NCI-H2029 treated with DMSO at 0.1 percent for 48 hours (cell line): ENCODE results near the gene METTL17.
"Not testable (repeated sequence)": the region's sequence is repeated elsewhere in the genome, so short reads cannot be mapped to it uniquely, and the experiment has no call there.

Experiments used
- DNase-seq: peaks from one replicate; lab custom pipeline; 2025; lab: John Stamatoyannopoulos, UW

Gene METTL17, protein sequence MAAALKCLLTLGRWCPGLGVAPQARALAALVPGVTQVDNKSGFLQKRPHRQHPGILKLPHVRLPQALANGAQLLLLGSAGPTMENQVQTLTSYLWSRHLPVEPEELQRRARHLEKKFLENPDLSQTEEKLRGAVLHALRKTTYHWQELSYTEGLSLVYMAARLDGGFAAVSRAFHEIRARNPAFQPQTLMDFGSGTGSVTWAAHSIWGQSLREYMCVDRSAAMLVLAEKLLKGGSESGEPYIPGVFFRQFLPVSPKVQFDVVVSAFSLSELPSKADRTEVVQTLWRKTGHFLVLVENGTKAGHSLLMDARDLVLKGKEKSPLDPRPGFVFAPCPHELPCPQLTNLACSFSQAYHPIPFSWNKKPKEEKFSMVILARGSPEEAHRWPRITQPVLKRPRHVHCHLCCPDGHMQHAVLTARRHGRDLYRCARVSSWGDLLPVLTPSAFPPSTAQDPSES

DNA sequence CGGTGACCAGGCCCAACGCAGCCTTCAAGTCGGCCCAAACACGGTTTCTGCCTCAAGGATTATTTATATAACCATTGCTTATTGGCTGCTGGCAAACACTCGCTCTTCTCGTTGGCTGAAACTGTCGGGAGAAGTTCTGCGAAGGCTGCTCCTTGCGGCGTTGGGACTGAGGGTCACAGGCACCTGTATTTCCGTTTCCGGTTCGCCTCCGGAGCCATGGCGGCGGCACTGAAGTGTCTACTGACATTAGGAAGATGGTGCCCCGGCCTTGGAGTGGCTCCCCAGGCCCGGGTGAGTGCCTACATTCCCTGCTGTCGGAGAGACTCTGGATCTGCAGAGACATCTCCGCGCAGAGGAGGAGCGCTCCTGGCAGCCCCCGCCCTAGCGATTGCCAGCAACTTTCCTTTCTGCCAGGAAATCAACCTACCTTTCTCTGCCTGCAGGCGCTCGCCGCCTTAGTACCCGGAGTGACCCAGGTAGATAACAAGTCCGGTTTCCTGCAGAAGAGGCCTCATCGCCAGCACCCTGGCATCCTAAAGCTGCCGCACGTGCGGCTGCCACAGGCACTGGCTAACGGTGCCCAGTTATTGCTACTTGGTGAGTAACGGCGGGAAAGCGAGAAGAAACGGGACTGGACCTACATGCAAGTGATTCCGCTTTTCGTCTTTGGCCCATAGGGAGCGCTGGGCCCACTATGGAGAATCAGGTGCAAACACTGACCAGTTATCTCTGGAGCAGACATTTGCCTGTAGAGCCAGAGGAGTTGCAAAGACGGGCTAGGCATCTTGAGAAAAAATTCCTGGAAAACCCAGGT lies at the start of gene METTL17:
METTL17 (plus strand) TSS at position 194 of the 814 bp plus-strand sequence; CDS start at position 217, 23 bp downstream.
- peak; percentile 64 for DNase-seq

DNA sequence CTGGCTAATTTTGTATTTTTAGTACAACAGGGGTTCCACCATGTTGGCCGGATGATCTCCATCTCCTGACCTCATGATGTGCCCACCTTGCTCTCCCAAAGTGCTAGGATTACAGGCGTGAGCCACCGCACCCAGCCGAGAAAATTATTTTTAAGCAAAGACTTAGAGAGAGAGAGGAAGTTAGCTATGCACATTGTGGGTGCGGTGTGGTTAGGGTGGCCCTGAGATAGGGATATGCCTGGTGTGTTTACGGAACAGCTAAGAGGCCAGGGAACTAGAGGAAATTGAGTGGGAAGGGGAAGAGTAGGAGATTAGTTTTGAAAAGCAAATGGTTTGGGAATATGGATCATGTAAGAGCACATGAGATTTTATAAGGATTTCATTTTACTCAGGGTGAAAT lies 44.6 kb upstream of the METTL17 start:
- not testable (repeated sequence) for DNase-seq

DNA sequence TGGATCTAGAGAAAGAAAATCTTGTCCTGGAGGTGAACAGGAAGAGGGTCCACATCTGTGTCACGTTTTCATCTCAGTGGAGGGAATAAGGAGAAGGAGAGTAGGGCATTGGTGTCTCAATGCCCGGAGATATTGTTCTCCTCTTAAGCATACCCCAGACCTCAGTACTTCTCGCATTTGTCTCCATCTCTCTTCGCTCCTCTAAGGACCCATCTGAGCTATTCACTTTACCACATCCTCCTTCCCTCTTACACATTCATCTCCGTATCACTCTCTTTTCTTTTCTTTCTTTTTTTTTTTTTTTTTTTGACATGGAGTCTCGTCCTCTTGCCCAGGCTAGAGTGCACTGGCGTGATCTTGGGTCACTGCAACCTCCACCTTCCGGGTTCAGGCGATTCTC lies 43.1 kb upstream of the METTL17 start:
- DNase-seq = not testable (repeated sequence)

DNA sequence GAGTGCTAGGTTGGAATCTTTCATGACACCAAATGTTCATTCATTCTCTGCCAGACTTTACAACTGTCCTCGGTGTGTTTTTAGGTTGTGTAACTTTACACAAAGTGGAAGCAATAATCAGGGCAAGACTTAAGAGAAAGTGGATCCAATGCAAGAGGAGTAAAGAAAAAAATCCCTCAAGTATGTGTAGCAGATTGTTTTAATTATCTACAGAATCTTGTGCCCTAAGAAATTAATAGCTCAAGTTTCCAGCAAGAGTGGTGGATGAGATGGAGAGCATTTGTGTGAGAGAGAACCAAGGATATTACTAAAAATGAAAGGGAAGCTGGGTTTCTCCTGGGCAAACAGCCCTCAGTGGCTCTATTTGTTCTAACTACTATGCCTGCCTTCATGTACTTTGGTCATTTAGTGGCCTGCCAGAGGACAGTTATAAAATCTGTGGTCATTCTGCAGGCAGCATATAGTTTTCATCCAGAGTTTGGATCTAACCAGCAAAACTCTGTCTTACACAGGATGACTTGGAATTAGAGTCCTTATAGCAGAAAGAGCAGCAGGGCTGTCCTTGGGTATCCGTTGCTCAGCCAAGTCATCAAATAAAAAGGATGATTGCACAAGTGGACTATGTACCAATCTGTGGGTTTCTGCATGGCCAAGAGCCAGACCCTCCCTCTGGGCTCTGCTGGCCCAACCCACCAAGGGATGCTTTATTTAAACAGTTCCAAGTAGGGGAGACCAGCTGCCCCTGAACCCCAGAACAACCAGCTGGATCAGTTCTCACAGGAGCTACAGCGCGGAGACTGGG lies 34.8 kb upstream of the METTL17 start, which contains the start of gene RNASE2:
RNASE2 (plus strand) TSS at position 752 of the 802 bp plus-strand sequence. CDS start 285 bp downstream, outside the sequence.
- not testable (repeated sequence) for DNase-seq

DNA sequence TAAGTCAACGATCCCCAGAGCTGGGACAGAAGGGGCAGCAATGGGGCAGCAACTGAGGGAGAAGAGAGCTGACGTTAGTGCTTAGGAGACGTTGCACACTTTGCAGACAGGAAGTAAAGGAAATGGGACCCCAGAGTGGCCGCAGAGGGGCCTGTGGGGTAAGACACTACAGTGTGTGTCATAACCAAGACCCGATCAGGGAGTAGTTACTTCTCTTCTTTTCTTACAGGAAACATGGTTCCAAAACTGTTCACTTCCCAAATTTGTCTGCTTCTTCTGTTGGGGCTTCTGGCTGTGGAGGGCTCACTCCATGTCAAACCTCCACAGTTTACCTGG lies 34.3 kb upstream of the METTL17 start:
- DNase-seq = not testable (repeated sequence)

DNA sequence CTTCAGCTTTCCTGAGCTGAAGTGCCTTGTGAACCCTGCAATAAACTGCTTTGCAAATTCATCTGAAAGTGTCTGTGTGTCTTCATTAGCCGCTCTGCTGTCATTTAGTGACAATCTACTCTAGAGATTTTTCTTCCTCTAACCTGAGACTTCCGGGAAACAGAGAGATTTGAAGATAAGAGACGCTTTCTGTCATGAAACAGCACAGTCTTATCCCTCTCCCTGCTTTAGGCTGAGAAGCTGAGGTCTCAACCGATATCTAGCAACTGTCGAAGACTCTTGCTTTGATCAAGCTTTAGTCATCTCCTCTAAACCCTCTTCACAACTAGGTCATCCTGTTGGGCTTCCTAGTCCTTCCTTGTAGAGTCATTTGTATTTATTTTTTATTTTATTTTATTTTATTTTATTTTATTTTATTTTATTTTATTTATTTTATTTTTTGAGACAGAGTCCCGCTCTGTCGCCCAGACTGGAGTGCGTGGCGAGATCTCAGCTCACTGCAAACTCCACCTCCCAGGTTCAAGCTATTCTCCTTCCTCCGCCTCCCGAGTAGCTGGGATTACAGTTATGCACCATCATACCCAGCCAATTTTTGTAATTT lies 33.3 kb upstream of the METTL17 start:
- DNase-seq = no peak

DNA sequence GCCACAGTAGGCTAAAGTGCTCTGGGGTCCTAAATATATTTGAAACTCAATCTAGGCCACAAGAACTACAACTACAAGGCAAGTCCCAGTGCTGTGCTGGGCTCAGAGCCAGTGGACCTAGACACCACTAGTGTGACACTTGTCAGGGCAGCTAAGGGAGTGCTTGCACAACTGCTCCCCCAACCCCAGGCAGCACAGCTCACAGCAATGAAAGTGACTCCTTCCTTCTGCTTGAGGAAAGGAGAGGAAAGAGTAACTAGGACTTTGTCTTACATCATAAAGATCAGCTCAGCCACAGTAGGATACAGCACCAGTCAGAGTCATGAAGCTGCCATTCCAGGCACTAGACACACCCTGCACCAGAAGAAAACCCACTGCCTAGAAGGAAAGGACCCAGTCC lies 30.8 kb upstream of the METTL17 start:
- DNase-seq = not testable (repeated sequence)

DNA sequence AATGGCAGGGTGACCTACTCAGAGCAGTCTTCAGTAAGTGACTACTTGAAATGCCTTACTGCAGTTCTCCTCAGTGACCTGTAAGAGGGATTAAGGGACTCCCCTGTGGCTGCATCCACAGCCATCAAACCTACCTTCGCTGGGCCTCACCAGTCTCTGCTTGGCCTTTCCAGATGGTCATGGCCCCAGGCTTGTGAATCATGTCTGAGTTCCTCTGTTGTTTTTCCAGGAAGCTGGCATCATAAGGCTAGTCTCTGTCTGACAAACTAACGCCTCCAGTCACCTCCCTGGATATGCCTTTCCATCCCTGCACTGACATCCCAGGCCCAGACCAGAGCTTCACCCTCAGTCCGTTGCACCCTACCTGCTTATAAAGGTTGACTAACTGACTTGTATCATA lies 20.4 kb upstream of the METTL17 start:
- DNase-seq = no peak

DNA sequence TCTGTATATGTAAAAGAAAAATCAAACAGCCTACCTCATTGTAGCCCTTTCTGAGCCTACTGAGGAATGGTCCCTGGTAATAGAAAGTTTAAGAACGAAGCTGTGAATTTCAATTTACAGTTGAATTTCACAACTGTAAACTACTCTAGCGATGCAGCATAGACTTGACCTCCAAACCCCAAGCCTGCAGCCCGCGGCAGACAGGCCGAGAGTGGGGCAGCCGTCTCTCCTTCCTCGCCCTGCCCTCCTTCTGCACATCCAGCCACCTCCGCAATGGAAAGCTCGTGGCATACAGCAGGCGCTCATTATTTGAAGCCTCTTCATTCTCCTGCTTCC lies 19.2 kb upstream of the METTL17 start:
- DNase-seq = no peak

DNA sequence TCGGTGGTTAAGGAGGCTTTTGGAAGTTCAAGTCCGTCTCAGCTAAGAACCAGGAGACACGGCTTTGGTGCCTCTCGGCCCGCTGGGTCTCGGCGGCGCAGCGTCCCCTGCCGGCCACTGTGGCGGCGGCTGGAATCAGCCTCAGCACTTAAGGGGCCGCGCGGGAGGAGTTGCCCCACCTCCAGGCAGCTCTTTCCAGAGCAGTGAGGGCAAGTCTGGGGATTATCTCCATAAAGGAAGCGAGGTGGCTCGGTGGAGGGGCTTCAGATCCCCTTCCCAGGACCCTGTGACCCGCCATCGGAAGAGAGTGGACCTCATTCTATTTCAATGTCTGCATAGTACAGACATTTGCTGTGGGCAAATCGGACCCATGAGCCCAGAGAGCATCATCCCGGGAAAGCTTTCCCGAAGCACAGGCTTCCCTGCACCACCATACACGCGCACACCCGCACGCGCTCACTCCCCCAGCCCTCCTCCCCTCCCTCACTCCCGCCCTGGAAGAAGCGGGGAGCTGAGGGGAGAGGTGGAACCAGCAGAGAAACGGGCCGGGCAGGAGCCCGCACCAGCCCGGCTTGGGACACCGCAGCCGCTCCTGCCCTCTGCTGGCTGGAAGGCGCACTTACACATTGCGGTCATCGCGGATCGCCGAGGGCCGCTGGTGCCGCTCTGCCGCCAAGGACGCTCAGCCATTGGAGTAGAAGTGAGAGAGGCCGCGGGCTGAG lies 18.6 kb upstream of the METTL17 start:
- DNase-seq = peak; percentile 11

DNA sequence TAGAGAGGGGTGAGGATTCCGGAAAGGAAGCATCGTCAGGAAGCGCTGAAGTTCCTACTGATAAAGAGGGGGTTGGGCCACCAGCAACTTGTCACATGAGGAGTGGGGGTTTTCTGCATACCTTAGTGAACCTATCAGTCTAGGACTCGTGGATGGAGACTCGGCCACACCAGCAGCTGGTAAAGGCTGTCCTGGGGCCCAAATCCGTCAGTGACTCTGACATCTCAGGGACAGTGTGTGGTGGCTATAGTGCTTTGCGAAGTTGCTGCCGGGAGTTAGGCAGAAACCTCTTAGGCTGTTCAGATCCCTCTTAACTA lies 18.1 kb upstream of the METTL17 start:
- no peak for DNase-seq

DNA sequence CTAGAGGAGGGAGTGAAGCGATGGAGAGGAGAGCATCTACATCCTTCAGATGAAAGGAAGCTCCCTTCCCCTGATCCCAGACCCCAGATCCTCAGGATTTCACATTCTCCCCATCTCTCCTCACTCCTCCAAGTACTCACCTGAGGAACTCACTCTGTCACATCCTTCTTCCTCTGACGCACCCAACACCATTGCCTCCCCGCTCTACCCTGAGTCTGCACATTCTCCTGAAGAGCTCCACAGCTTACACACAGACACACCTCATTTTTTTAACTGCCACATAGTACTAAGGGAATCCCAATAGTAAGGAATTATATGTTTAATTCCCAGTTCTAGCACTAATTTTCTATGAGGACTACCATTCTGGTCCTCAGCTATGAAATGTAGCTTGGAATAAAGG lies 16.3 kb upstream of the METTL17 start:
- DNase-seq = no peak

DNA sequence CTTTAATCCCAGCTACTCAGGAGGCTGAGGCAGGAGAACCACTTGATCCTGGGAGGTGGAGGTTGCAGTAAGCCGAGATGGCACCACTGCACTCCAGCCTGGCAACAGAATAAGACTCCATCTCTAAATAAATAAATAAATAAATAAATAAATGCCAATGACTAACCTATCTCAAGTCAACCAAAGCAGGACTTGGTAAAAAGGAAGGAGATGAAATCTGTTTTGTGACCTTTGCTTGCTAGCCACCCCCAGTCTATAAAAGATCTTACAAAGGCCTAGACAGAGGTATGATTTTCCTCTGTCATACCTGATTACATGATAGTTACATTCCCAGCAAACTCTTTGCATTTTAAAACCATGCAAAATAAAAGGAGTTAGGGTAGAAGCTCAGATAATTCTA lies 13.5 kb upstream of the METTL17 start:
- DNase-seq = no peak

DNA sequence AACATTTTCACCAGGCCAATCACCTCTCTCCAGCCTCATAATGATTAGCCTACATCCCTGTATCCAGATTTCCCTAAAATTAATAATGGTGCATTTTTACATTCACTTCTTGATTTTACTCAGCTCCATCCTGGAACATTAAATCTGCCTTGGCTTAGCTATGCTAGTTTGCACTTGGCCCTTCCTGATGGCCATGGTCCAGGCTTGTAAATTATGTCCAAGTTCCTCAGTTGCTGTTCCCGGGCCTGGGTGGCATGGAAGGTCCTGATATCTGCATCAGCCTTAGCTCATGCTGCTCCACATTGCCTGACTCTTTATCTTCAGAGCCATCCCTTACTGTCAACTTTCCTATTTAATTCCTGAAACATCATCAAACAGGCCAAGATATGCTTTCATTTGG lies 11.1 kb upstream of the METTL17 start:
- DNase-seq = no peak

DNA sequence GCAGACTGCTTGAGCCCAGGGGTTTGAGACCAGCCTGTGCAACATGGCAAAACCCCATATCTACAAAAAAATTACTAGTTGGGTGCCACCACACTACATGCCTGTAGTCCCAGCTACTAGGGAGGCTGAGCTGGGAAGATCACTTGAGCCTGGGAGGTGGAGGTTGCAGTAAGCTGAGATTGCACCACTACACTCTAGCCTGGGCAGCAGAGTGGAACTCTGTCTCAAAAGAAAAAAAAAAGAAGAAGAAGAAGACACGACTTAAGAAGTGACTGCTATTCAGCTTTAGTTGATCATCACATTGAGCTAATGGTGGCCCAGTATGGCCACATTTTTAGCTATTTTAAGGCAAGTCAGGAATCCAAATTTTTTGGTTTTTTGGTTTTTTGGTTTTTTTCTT lies 8.9 kb upstream of the METTL17 start:
- no peak for DNase-seq

DNA sequence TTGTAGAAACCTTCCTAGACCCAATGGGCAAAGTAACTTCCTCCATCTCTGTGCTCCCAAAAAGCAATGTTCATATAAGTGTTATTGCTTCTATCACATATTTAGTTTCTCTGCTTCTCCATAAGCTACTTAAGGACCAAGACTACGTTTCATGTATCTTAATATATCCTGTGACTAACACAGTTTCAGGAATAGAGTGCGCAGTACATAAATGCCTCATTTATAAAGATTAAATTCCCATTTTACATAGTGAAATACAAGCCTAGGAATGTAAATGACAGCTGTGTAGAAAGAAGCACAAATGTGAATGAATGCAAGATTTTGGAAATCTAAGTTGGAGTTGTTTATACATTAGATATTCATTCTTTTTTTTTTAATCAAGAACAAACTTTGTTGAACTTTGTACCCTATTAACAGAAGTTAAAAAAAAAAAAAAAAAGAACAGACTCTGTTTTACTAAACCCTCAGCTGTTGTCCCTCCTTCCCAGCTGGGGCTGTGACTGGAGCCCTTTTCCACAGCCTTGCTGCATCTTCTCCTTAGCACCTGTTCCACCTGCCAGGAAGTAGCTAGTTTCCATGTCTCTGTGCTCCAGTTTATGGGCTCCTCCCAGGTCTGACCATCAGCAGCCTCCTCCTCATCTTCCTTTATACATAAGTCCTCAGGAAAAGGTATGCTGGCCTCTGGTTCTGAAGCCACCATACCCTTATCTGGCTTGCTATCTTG lies 7.0 kb upstream of the METTL17 start:
- no peak for DNase-seq

DNA sequence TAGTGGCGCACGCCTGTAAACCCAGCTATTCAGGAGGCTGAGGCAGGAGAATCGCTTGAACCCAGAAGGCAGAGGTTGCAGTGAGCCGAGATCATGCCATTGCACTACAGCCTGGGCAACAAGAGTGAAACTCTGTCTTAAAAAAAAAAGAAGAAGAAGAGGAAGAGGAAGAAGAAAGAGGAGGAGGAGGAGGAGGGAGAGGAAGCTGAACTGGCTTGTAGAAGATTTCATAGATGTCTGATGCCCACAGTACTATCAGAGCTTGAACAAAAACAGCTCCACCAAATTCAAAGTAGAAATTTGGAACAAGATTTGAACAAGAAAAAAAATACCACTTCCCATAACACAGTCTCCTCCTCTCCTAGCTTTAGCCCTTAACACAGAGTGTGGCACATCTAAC lies 4.1 kb upstream of the METTL17 start:
- DNase-seq = not testable (repeated sequence)

DNA sequence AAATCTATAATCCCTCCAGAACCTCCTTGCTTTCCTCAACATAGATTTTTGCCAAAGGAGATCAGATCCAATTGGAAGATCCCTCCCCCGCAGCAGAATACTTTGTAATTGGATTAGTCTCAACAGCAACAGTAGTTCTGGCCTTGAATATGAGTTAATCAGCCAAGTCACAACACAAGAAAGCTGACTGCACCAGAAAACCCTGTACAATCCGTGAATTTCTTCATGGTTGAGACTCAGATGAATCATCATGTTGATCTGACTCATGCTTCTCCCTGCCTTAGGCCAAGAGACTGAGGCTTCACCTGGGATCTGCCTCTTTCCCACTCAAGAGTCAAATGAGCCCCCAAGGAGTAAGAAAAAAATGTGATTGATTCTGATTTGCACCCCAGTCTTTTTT lies 3.0 kb upstream of the METTL17 start:
- DNase-seq = no peak

DNA sequence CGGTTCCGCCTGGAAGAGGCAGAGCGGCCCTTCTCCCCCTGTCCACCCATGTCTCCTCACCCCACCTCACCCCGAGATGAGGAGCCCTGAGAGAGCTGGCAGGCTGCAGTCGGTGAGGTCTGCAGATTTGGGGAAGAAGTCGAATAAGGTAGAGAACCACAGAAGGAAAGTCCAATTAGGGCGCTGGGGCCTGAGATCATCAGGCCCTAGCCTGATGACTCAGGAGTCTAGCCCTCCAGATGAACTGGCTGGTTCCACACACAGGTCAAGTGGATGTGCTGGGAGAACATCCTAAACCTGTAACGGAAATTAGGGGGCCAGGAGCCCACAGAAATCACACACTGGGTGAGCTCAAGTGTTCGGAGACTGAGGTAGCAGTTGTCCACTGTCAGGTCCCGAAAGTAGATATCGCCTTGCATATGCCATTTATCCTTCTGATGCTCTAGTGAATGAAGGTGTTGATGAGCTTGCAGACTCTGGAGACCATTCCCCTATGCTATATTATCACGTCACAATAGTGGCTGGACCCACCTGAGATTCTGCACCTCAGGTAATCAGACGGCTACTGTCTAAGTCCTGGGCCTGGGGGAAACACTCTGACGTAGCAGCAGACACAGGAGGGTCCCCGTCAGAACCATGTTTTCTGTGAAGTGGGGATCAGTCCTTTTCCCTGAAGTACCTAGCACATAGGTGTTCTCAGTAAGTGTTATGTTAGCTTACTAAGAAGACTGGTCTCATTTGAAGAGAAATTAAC lies 886 bp upstream of the METTL17 start:
- no peak for DNase-seq

DNA sequence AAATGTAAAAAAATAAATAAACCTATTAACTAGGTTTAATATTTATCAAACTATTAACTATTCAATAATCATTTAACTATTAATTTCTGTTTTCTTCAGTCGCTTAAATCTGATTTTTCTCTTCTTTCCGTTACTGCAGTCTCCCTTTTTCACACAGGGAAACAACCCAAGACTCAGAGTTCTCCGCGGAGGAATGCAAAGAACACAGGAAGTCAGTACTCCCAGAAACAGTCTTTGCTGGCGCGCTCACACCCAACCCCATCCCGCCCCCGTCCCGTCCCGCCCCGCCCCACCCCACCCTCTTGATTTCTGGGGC lies 351 bp upstream of the METTL17 start:
- DNase-seq = no peak
